Testis (tissue), 3 donors: ENCODE results near the gene PARVB. TPM values are rescaled to one million over a fixed set of nuclear protein-coding genes. Genes with fewer than 3 reads are reported as not detected.

Experiments
- DNase-seq: peaks from one replicate; pipeline ENCODE4 v3.0.0-alpha.2; 2019
- H3K27ac ChIP-seq, 2 donors: fragments of 200-600 bp; sonication (generic); one replicate each; pipeline ENCODE4 v1.5.1; 2019
- H3K27me3 ChIP-seq: fragments of 200-600 bp; sonication (generic); one replicate; pipeline ENCODE4 v1.5.1; 2019
- H3K36me3 ChIP-seq: fragments of 200-600 bp; sonication (generic); one replicate; pipeline ENCODE4 v1.5.1; 2017; ENCODE audit warnings: low read depth; ENCODE audit errors: missing control alignments
- H3K4me1 ChIP-seq: fragments of 200-600 bp; sonication (generic); one replicate; pipeline ENCODE4 v1.5.1; 2019
- H3K4me3 ChIP-seq, 2 donors: fragments of 200-600 bp; sonication (generic); one replicate each; pipeline ENCODE4 v1.5.1; 2017 to 2019
- H3K9me3 ChIP-seq: fragments of 200-600 bp; sonication (generic); one replicate; pipeline ENCODE4 v1.5.1; 2017
- POLR2A ChIP-seq: fragments of 450-650 bp; IDR thresholded peaks from one replicate; pipeline ENCODE4 v1.6.1; 2017; ENCODE audit warnings: antibody characterized with exemption, mild to moderate bottlenecking, moderate library complexity
- WGBS, 2 donors: methylation state at CpG; one replicate each; pipeline ENCODE4 v1.1.5; 2018; 5-methylcytosine and 5-hydroxymethylcytosine counted together
- intact Hi-C: fragments of 100-400 bp; cut with DNase I; formaldehyde crosslinking; loops from one replicate; pipeline ENCODE4 v1.15.1; 2023; ENCODE audit warnings: low total_unique reads
- polyA plus RNA-seq: library from polyadenylated mRNA; stranded (reverse); fragments of 350-450 nt; fragmentation: Illumina TruSeq; extraction: RNeasy Lipid Tissue Mini Kit (QIAGEN cat#74804); gene quantifications from one replicate; pipeline ENCODE4 v1.2.3, GENCODE V29; 2014; ENCODE audit warnings: low read depth, low replicate concordance; ENCODE audit not compliant: insufficient read depth
- total RNA-seq, 2 donors: library from RNA; depleted of rRNA; stranded (reverse); fragments of >200 nt; gene quantifications; one replicate each; pipeline ENCODE4 v1.2.3, GENCODE V29; 2016
- TF ChIP-seq, protein P1 (sequence below), 3 experiments: fragments of 450-650 bp in 2 of 3; fragments of 200-600 bp in 1 of 3; sonication (generic) in 1 of 3; IDR thresholded peaks; one replicate each; pipeline ENCODE4 v1.5.1; 2016 to 2019; ENCODE audit warnings: antibody characterized with exemption in 3 of 3, mild to moderate bottlenecking in 2 of 3, moderate library complexity in 1 of 3

The PARVB gene
- total and polyA plus RNA-seq, 3 donors from 2014 or later = 11.6 to 27.5 (median 23.7) TPM

DNA sequence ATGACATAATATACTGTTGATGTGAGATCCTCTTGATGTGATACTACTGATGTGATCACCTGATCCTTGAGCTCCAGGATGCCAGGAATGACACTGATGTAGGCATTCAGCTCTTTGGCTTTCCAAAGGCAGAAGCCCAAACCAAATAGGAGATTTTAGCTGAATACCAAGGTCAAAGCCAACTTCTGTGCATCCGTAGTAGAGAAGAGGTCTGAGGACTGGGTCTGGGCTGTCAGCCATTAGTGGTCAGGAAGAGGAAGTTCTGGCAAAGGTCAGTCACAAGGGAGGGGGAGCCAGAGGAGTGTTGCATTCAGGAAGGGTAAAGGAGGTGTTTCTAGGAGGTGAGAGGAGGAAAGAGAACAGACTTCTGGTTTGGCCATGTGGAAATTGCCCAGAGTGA, 103.3 kb downstream of the PARVB start:
- intact Hi-C loops = no loop called here
- Histone ChIP-seq H3K4me3 (no peak overlapping the region), H3K9me3 (no peaks in the 10 kb centered on the region), H3K27me3 (no peaks in the 10 kb centered on the region), H3K4me1 (no peaks in the 10 kb centered on the region), H3K36me3 (no peaks in the 10 kb centered on the region), H3K27ac (no peak overlapping the region)
- 48 to 55% methylated on average over 1 of the region's 1 CpG for WGBS, 2 donors
- no peak for DNase-seq
- TF ChIP-seq, protein P1, sequence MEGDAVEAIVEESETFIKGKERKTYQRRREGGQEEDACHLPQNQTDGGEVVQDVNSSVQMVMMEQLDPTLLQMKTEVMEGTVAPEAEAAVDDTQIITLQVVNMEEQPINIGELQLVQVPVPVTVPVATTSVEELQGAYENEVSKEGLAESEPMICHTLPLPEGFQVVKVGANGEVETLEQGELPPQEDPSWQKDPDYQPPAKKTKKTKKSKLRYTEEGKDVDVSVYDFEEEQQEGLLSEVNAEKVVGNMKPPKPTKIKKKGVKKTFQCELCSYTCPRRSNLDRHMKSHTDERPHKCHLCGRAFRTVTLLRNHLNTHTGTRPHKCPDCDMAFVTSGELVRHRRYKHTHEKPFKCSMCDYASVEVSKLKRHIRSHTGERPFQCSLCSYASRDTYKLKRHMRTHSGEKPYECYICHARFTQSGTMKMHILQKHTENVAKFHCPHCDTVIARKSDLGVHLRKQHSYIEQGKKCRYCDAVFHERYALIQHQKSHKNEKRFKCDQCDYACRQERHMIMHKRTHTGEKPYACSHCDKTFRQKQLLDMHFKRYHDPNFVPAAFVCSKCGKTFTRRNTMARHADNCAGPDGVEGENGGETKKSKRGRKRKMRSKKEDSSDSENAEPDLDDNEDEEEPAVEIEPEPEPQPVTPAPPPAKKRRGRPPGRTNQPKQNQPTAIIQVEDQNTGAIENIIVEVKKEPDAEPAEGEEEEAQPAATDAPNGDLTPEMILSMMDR (IDR thresholded peaks at IDR 0.05) = no peak
- no peak for TF ChIP-seq POLR2A

DNA sequence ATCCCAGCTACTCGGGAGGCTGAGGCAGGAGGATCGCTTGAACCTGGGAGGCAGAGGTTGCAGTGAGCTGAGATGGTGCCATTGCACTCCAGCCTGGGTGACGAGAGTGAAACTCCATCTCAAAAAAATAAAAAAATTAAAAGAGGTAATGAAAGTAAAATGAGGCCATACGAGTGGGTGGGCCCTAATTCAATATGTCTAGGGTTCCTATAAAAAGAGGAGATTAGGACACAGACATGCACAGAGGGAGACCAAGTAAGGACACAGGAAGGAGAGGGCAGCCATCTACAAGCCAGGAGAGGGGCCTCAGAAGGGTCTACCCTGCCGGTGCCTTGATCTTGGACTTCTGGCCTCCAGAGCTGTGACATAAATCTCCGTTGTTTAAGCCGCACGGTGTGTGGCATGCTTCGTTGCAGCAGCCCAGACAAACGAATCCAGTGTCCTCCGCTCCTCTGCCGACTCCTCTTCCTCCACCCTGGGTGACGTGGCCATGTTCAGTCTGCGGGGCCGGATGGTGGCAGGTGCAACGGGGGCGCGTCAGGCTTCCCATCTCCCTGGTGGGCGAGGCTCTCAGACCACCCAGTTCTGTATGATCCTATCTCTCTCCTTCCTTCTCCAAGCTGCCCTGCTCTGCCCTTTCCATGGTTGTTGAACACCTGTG, 105.0 kb downstream of the PARVB start:
- 79 to 84% methylated on average over 19 of the region's 19 CpGs for WGBS, 2 donors
- intact Hi-C loops = no loop called here
- TF ChIP-seq, protein P1 (IDR thresholded peaks at IDR 0.05) = no peak
- no peak for TF ChIP-seq POLR2A
- DNase-seq = no peak
- Histone ChIP-seq H3K9me3 (no peaks in the 10 kb centered on the region), H3K4me1 (no peaks in the 10 kb centered on the region), H3K27me3 (no peaks in the 10 kb centered on the region), H3K36me3 (no peaks in the 10 kb centered on the region), H3K27ac (no peak overlapping the region), H3K4me3 (no peak overlapping the region)

DNA sequence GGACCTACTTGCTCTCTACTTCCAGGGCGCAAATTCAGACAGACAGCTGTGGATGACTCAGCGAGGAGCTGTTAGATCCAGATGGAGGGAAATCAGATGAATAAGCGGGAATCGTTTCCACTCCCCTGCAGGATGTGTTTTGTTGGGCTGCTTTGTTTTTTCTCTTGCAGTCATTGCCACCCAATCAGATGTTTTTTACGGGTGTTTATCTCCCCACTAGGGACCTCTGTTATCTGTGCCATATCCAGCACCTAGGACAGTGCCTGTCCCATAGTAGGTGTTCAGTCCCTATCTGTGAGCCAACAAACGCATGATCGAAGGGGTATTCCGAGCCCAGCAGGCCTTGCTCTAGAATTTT, 105.5 kb downstream of the PARVB start:
- Histone ChIP-seq H3K27ac (no peak overlapping the region), H3K36me3 (no peaks in the 10 kb centered on the region), H3K9me3 (no peaks in the 10 kb centered on the region), H3K4me3 (no peak overlapping the region), H3K27me3 (no peaks in the 10 kb centered on the region), H3K4me1 (no peaks in the 10 kb centered on the region)
- no peak for DNase-seq
- intact Hi-C loops = no loop called here
- 83 to 85% methylated on average over 8 of the region's 8 CpGs for WGBS, 2 donors
- TF ChIP-seq, protein P1 (IDR thresholded peaks at IDR 0.05) = no peak
- TF ChIP-seq POLR2A = no peak

DNA sequence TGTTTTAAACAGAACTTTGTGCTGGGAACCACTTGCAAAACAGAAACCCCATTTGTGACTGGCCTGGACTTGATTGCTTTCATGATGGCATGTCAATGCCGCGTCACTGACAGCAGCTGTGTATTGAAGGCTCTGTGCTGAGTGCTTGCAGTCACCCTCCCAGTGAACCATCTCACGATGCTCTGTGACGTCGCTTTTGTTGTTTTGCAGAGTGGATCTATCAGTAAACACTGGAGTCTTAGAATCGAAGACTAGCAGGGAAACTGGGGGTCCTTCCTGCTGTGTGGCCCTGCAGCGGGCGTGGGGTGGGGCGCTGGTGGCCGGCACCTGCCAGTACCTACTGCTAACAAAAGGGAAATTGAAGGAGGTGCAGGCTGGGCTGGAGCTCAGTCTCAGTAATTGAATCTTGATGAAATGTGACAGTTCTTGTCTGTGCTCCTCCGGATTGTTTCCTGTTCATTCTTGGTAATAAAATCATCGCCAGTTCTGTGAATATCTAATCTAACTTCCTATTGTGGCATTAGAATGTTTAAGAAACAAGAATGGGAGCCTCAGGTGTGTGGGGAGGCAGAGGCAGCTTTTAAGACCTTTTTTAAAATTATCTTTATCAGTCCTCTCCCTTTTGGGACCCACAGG, 106.1 kb downstream of the PARVB start:
- no peak for TF ChIP-seq POLR2A
- TF ChIP-seq, protein P1 (IDR thresholded peaks at IDR 0.05) = no peak
- H3K27ac ChIP-seq = no peak overlapping the region
- no peak for DNase-seq
- H3K4me3 ChIP-seq = no peak overlapping the region
- H3K36me3 ChIP-seq = no peaks in the 10 kb centered on the region
- 93 to 94% methylated on average over 12 of the region's 12 CpGs for WGBS, 2 donors
- no peaks in the 10 kb centered on the region for H3K9me3 ChIP-seq
- H3K27me3 ChIP-seq = no peaks in the 10 kb centered on the region
- intact Hi-C loops = no loop called here
- no peaks in the 10 kb centered on the region for H3K4me1 ChIP-seq

DNA sequence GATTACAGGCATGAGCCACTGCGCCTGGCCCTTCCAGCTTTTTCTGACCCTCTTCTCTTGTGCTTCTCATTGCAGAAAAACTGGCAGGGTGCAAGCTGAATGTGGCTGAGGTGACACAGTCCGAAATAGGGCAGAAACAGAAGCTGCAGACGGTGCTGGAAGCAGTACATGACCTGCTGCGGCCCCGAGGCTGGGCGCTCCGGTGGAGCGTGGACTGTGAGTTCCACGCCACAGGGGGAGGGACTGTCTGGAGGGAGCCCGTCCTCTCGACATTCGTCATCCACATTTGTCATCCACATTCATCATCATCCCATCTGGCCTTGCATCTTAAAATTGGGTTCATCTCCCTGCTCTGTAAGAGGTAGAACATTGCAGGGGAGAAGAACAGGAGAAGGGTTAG, 107.3 kb downstream of the PARVB start:
- WGBS, 2 donors = 93 to 94% methylated on average over 12 of the region's 12 CpGs

More for the DNA sequence above, 107.3 kb downstream of the PARVB start:
- Histone ChIP-seq H3K9me3 (no peaks in the 10 kb centered on the region), H3K4me3 (no peak overlapping the region), H3K27ac (no peak overlapping the region), H3K4me1 (no peaks in the 10 kb centered on the region), H3K36me3 (no peaks in the 10 kb centered on the region), H3K27me3 (no peaks in the 10 kb centered on the region)
- intact Hi-C loops = no loop called here
- TF ChIP-seq, protein P1 (IDR thresholded peaks at IDR 0.05) = no peak
- no peak for TF ChIP-seq POLR2A
- DNase-seq = no peak
